Measurements from ENCODE around the gene IGBP1.

IGBP1 gene

DNA sequence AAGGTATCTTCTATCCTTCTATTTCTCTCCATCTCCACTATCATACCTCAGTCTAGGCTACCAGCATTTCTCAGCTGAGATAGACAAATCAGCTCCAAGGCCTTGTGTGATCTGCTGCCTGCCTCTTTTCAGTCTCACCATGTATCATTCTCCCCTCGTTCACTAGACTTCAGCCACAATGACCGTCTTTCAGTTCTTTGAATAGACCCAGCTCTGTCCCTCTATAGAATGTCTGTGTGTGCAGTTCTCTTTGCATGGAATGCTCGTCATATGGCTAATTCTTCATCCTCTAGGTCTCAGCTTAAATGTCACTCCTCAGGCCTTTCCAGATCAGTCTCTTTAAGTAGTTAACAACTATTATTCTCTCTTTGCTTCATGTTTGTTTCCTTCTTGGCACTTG is 6.5 kb downstream of the IGBP1 start:
- no peak overlapping the region for H3K4me3 ChIP-seq (ENCODE audit: low read depth, low read length)
- TF ChIP-seq MAX (IDR thresholded peaks at IDR 0.05; ENCODE audit: low read depth, low read length) (no peak), MYC (IDR thresholded peaks at IDR 0.05; ENCODE audit: low read depth, low read length) (no peak), CTCF (IDR thresholded peaks at IDR 0.05; ENCODE audit: low read depth, low read length) (no peak), POLR2A (IDR thresholded peaks at IDR 0.05; ENCODE audit: extremely low read depth, insufficient read length) (no peak)
- no peak for DNase-seq (ENCODE audit: low read depth)

DNA sequence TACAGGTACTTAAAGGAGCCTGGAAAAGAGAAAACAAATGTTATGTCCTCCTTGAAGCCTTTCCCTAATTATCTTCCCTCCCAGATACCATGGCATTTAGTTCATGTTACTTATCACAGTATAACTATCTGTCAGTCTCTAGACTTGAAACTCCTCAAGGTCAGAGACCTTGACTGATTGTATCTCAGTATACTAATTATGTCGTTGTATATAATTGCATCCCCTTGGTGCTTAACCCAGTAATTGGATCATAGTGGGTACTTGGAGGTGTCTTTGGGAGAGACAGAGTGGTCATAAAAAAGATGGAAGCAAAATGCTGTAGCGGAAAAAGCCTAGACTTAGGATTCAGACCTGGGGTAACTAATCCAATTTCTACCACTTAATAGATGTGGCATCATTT is 8.1 kb downstream of the IGBP1 start:
- TF ChIP-seq MYC (IDR thresholded peaks at IDR 0.05; ENCODE audit: low read depth, low read length) (no peak), POLR2A (IDR thresholded peaks at IDR 0.05; ENCODE audit: extremely low read depth, insufficient read length) (no peak), MAX (IDR thresholded peaks at IDR 0.05; ENCODE audit: low read depth, low read length) (no peak), CTCF (IDR thresholded peaks at IDR 0.05; ENCODE audit: low read depth, low read length) (no peak)
- no peak for DNase-seq (ENCODE audit: low read depth)
- no peak overlapping the region for H3K4me3 ChIP-seq (ENCODE audit: low read depth, low read length)

- no peak overlapping the region for H3K4me3 ChIP-seq (ENCODE audit: low read depth, low read length)
- TF ChIP-seq MYC (IDR thresholded peaks at IDR 0.05; ENCODE audit: low read depth, low read length) (no peak), MAX (IDR thresholded peaks at IDR 0.05; ENCODE audit: low read depth, low read length) (no peak; the same call in 1 of the 2 replicates), POLR2A (IDR thresholded peaks at IDR 0.05; ENCODE audit: extremely low read depth, insufficient read length) (no peak), CTCF (IDR thresholded peaks at IDR 0.05; ENCODE audit: low read depth, low read length) (no peak)
- DNase-seq (ENCODE audit: low read depth), result peak; percentile 81
Measured at GRCh38 chrX:70166601-70167590, 33.6 kb downstream of the IGBP1 start.

- DNase-seq (ENCODE audit: low read depth), result peak; percentile 34
- TF ChIP-seq CTCF (IDR thresholded peaks at IDR 0.05; ENCODE audit: low read depth, low read length), result no peak
- no peak overlapping the region for H3K4me3 ChIP-seq (ENCODE audit: low read depth, low read length)
Measured at GRCh38 chrX:70168238-70169188, 35.3 kb downstream of the IGBP1 start.

DNA sequence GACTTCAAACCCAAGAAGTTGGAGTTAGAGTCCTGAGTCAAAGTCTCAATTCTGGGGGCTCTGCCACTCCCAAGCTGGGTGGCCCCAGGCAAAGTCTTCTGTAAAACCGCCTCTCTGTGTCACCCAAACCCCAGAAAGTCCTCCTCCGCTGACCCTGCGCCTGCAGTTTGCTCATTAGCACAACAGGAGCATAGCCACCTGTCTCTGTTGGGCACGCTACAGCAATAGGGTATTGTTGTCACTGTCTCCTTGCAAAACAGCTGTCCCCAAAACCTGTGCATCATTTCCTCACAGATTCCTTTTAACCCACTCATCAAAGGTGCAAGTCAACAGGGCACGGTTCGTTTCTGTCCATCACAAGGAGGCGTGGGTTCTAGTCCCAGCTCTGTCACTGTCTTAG is 36.0 kb downstream of the IGBP1 start:
- H3K4me3 ChIP-seq (ENCODE audit: low read depth, low read length), result no peak overlapping the region
- TF ChIP-seq MAX (IDR thresholded peaks at IDR 0.05; ENCODE audit: low read depth, low read length) (no peak), POLR2A (IDR thresholded peaks at IDR 0.05; ENCODE audit: extremely low read depth, insufficient read length) (no peak), MYC (IDR thresholded peaks at IDR 0.05; ENCODE audit: low read depth, low read length) (no peak), CTCF (IDR thresholded peaks at IDR 0.05; ENCODE audit: low read depth, low read length) (no peak)
- no peak for DNase-seq (ENCODE audit: low read depth)

Data from NB4 (cell line).